NOMO-1 treated with DMSO at 0.1 percent for 48 hours (cell line): Measurements from ENCODE around the gene LRRC2.
"Not testable (repeated sequence)": the region's sequence is repeated elsewhere in the genome, so short reads cannot be mapped to it uniquely, and the experiment has no call there.

ENCODE experiments used
- DNase-seq: peaks from one replicate; lab custom pipeline; 2025; ENCODE audit not compliant: unreplicated experiment; lab: John Stamatoyannopoulos, UW

The LRRC2 gene

DNA sequence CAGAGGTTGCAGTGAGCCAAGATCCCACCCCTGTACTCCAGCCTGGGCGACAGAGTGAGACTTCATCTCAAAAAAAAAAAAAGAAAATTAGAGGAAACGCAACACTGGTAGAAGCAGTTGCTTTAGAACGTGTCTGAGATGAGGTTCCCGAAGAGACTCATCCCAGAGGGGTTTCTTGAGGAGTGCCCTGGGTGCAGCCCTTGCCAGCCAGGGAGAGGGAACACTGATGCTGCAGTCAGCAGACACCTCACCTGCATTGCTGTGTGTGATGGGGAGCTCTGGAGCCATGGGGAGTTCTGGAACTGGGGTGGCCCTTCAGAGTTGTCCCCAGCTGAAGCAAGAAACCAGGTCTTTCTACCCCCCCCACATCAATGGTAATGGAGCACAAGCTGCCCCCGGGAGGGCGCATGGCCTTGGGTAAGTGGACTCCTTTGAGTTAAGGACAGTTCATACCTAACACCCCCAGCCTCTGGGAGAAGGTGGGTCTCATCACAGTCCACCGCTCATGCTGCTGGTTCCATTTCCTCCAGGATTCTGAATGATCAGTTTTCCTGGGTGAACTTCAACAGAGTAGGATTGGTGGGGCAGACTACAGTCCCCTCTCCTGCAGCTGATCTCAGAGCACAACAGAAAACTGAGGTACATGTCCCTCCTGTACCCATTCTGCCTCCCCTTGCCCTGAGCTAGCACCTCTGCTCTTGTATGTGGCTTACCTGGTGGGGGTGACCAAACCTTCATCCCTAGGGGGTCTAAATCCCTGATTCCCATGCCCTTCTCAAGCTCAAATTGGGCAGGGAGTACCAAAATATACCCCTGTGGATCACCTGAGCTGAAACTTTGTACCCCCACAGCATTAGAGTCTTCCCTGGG, 18.7 kb upstream of the LRRC2 start:
- no peak for DNase-seq

DNA sequence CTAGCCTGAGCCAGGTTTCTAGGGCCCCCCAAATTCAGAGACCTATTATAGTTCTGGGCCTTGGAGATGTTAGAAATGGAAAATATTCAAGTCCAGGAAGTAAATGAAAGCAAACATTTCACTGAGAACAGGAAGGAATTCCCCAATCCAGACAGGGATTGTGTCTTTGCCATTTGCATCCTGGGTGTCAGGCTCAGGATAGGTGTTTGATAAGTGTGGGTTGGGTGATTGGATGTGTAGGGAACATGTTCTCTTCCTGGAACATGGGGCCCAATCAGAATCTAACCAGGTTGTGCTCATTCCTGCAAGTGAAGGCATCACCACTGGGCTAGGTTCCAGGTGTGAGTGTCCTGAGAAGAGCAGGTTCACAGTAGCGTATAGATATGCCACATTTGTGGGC, 14.6 kb upstream of the LRRC2 start:
- DNase-seq = no peak

- no peak for DNase-seq
Measured at GRCh38 chr3:46579756-46580286, 13.7 kb upstream of the LRRC2 start.

- no peak for DNase-seq
Measured at GRCh38 chr3:46578973-46579755, 13.1 kb upstream of the LRRC2 start.

GRCh38 chr3:46577580-46578249, 11.6 kb upstream of the LRRC2 start:
- DNase-seq = not testable (repeated sequence)

DNA sequence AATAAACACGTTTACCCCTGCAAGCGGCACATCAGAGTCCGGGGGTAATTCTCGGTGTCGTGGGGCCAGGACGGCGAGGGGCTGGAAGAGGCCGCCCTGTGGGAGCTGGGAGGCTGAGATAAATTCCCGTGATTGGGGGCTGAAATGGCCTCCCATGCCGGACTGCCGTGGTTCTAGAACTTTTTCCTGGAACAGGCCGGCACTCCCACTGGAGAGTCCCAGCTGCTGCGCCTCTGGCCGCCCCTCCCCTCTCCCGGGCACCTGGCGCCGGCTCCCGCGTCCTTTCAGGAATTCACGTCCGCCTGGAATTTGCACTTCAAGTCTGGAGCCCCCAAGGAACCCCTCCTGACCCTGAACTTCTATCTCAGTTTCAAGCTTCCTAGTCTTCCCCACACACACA, 10.8 kb upstream of the LRRC2 start:
- DNase-seq = no peak

- no peak for DNase-seq
Measured at GRCh38 chr3:46576386-46576785, 10.3 kb upstream of the LRRC2 start.

- DNase-seq = no peak
Measured at GRCh38 chr3:46575577-46576222, 9.6 kb upstream of the LRRC2 start.

GRCh38 chr3:46574881-46575576, 8.9 kb upstream of the LRRC2 start:
- no peak for DNase-seq

- DNase-seq = no peak
Measured at GRCh38 chr3:46574243-46574646, 8.1 kb upstream of the LRRC2 start.

GRCh38 chr3:46573701-46574100, 7.6 kb upstream of the LRRC2 start:
- no peak for DNase-seq

DNA sequence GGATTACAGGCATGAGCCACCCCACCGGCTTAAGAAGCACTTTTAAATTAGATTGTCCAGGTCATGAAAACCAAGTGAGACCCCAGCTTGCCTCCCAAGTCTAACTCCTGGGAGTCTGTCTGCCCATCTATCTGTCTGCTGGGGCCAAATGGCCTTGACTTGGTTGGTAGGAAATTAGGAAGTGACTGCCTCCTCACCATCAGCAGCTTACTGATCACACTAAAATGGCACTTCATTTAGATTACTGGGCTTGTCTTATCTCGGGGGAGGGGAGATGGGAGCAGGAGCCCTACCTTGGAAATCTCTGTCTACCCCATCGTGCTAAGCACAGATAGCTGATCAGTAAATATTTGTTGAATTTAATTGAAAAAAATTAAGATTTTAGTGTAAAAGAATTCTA, 5.6 kb upstream of the LRRC2 start:
- DNase-seq = no peak

DNA sequence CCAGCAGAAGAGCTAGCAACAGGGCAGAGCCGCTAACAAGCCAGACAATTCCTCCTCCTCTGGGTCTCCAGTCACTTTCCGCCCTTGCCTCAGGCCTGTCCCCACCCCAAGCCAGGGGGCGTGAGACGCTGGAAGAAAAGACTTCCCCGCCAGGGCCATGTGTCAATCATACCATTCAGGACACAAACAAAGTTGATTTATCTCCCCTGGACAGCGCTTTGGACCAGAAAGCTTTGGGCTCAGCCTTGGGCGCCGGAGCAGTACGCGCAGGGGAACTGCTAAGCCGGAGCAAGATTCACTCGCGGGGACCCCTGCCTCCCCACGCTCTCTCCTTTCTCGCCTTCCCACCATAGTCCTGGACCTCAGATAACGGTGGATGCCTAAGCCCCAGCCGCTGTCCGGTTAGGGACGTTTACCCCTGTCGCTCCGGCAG, 479 bp downstream of the LRRC2 start:
- no peak for DNase-seq

GRCh38 chr3:46565077-46565476, 1.0 kb downstream of the LRRC2 start:
- no peak for DNase-seq

DNA sequence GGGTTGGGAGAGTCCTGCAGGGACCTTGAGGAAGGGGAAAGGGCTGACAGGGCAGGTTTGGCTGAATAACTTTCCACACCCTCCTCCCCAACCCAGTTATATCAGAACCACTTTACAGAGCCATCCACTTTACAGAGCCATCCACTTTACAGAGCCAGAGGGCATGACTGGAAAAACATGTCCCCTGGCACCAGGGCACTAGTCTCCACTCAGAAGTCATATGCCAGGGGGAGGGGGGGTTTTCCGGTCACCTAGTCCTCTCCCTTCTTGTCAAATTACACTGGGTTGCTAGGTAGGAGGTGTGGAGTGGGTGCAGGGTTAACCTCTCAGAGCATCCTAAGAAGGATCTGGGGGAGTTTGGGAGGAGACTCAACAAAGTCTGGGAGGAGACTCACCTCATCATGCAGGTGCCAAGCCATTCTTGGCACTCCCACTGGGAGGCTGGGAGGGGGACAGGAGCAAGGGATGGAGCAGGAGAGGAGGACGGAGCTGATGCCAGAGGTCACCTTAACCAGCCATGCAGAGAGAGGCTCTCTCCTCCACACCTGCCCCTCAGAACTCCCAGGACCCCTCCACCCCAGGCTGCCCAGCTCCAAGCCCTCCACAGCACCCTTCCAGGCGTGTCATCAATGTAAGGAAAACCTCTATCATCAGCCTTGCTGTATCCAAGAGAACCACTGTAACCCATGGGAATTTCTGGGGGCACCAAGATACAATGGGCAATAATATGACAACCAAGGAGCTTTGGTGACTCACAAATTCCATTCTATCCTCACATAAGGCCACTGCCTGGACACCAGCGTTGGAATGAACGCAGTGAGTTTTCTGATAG, 1.7 kb downstream of the LRRC2 start:
- DNase-seq = no peak

DNA sequence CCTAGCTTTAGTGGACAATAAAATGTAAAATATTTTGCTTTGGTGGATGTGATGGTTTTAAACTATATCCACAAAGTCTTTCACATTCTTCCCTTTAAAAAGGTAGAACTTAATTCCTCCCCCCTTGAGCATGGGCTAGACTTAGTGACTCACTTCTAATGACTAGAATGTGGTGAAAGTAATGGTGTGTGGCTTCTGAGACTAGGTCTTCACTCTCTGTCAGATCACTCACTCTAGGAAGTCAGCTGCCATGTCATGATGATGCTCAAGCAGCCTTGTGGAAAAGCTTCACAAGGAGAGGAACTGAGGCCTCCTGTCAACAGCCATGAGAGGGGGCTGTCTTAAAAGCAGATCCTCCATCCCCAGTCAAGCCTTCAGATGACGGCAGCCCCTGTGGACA, 4.2 kb downstream of the LRRC2 start:
- DNase-seq = no peak

DNA sequence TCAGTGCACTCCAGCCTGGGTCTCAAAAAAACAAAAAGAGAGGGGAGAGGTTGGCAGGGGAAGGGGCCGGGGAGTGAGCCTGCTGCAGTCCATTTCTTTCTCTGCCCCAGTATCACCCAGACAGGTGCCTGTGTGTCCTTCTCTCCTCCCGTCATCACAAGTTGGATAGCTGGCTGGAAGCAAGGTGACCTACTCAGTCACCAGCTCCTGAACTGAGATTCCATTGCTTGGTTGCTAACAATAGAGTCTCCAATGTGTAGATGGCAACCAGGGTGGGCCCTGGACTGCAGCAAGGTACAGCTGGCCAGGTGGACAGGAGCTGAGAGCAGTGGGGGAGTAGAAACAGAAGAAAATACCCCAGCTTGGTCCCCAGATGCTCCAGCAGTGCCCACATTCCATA, 4.6 kb downstream of the LRRC2 start:
- DNase-seq = no peak

DNA sequence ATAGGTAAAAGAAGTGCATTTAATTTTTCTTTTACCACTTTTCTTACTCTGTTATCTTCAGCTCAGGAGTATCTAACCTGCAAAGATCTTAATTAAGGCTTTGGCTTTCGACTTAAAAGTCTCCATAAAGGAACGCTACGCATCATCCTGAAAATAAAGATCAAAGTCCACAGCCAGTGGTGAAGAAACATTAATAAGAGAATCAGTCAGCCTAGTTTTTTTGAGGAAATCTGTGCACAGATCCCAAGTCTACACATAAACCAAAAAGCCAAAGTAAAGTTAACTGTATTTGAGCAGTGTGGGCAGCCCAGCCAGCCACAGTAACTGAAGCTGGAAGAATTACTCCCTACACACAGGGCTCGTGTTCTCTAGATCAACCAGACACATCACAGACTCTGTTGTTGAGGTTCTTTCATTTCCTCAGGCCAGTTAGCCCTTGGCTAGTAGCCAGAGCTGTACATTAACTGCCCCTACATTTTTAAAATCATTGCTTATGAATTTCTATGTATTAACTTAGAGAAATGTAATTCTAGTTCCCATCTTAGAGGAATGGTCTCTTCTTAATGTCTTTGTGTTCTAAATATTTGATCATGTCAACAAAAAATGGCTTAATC, 6.9 kb downstream of the LRRC2 start:
- no peak for DNase-seq
